Measurements from ENCODE around the gene SPEM1. TPM values are rescaled to one million over a fixed set of nuclear protein-coding genes. Genes with fewer than 3 reads are reported as not detected.

SPEM1 gene
- polyA plus RNA-seq, 1 donor (not counting 4 experiments of a cell fraction or from before 2014, with no cell fraction given) = not detected

DNA sequence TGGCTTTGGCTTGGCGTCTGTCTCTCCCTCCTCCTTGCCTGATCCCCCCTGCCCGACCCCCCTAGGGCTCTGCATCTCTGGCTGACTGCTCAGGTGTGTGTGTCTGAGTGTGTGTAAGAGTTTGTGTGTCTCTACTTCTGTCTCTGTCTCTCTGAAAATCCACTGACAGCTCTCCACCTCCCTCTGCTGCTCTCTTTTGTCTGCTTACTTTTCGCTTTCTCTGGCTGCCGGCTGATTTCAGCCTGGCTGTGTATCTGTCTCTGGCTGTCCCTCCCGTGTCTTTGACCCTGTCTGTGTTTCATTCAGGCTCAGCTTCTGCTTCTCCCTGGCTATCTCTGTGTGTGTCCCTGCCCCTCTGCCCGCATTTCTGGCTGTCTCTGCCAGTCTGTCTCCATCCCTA, 3.8 kb upstream of the SPEM1 start:
- H3K36me3 ChIP-seq (ENCODE audit: control insufficient read depth in 2 of 2, extremely low read depth in 1 of 2, insufficient read depth in 2 of 2, low read length in 2 of 2) = peaks cover 0 to 4% of the 10 kb centered on the region in 2 experiments
- H3K4me1 ChIP-seq (ENCODE audit: control insufficient read depth, extremely low read depth, insufficient read depth, low read length) = peaks cover 8% of the 10 kb centered on the region
- no peak overlapping the region for H2AFZ ChIP-seq (ENCODE audit: control insufficient read depth, low read length)
- no peak for TF ChIP-seq EZH2 (IDR thresholded peaks at IDR 0.05; ENCODE audit: low read length)
- TF ChIP-seq, protein P1, sequence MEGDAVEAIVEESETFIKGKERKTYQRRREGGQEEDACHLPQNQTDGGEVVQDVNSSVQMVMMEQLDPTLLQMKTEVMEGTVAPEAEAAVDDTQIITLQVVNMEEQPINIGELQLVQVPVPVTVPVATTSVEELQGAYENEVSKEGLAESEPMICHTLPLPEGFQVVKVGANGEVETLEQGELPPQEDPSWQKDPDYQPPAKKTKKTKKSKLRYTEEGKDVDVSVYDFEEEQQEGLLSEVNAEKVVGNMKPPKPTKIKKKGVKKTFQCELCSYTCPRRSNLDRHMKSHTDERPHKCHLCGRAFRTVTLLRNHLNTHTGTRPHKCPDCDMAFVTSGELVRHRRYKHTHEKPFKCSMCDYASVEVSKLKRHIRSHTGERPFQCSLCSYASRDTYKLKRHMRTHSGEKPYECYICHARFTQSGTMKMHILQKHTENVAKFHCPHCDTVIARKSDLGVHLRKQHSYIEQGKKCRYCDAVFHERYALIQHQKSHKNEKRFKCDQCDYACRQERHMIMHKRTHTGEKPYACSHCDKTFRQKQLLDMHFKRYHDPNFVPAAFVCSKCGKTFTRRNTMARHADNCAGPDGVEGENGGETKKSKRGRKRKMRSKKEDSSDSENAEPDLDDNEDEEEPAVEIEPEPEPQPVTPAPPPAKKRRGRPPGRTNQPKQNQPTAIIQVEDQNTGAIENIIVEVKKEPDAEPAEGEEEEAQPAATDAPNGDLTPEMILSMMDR (optimal IDR thresholded peaks at IDR 0.05 in 1 of 3, IDR thresholded peaks at IDR 0.05 in 1 of 3, conservative IDR thresholded peaks at IDR 0.05 in 1 of 3; ENCODE audit: extremely low read depth in 1 of 3, insufficient read depth in 2 of 3, low read length in 3 of 3) = peak in 2 of 3 experiments; percentile 15 to 22
- H3K9me1 ChIP-seq (ENCODE audit: control insufficient read depth, extremely low read depth, insufficient read depth, low read length) = no peaks in the 10 kb centered on the region
- no peak overlapping the region for H3K27ac ChIP-seq (ENCODE audit: control insufficient read depth, insufficient read depth, low read length)
- no peak for FAIRE-seq
- no peak overlapping the region for H3K4me3 ChIP-seq (ENCODE audit: control insufficient read depth in 2 of 3, extremely low read depth in 1 of 3, insufficient read depth in 2 of 3, low read depth in 1 of 3, low read length in 3 of 3)
- H4K20me1 ChIP-seq (ENCODE audit: control insufficient read depth, extremely low read depth, insufficient read depth, low read length) = no peaks in the 10 kb centered on the region
- DNase-seq (ENCODE audit: low read depth, low spot score) = no peak
- H3K9ac ChIP-seq (ENCODE audit: control insufficient read depth, extremely low read depth, insufficient read depth, low read length) = no peak overlapping the region
- no peaks in the 10 kb centered on the region for H3K79me2 ChIP-seq (ENCODE audit: control insufficient read depth, insufficient read depth, low read length)
- no peaks in the 10 kb centered on the region for H3K9me3 ChIP-seq (ENCODE audit: control insufficient read depth, low read depth, low read length)
- H3K4me2 ChIP-seq (ENCODE audit: control insufficient read depth, extremely low read depth, insufficient read depth, low read depth, low read length) = no peak overlapping the region
- no peaks in the 10 kb centered on the region for H3K27me3 ChIP-seq (ENCODE audit: control insufficient read depth, extremely low read depth, insufficient read depth, low read length)
- dilution Hi-C loops (cut with MboI; ENCODE audit: extremely low pct_ligation_motif_present, low sequenced_read_pairs) = no loop called here

DNA sequence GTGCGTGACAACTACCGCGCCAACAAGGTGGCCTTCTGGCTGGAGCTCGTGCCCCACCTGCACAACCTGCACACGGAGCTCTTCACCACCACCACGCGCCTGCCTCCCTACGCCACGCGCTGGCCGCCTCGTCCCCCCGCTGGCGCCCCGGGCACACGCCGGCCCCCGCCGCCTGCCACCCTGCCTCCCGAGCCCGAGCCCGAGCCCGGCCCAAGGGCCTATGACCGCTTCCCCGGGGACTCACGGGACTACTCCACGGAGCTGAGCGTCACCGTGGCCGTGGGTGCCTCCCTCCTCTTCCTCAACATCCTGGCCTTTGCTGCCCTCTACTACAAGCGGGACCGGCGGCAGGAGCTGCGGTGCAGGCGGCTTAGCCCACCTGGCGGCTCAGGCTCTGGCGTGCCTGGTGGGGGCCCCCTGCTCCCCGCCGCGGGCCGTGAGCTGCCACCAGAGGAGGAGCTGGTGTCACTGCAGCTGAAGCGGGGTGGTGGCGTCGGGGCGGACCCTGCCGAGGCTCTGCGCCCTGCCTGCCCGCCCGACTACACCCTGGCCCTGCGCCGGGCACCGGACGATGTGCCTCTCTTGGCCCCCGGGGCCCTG, 3.0 kb upstream of the SPEM1 start:
- dilution Hi-C loops (cut with MboI; ENCODE audit: extremely low pct_ligation_motif_present, low sequenced_read_pairs) = no loop called here
- no peaks in the 10 kb centered on the region for H3K9me1 ChIP-seq (ENCODE audit: control insufficient read depth, extremely low read depth, insufficient read depth, low read length)
- H3K4me3 ChIP-seq (ENCODE audit: control insufficient read depth in 2 of 3, extremely low read depth in 1 of 3, insufficient read depth in 2 of 3, low read depth in 1 of 3, low read length in 3 of 3) = no peak overlapping the region
- H3K9ac ChIP-seq (ENCODE audit: control insufficient read depth, extremely low read depth, insufficient read depth, low read length) = no peak overlapping the region
- no peaks in the 10 kb centered on the region for H3K27me3 ChIP-seq (ENCODE audit: control insufficient read depth, extremely low read depth, insufficient read depth, low read length)
- no peaks in the 10 kb centered on the region for H3K79me2 ChIP-seq (ENCODE audit: control insufficient read depth, insufficient read depth, low read length)
- no peak for DNase-seq (ENCODE audit: low read depth, low spot score)
- no peaks in the 10 kb centered on the region for H3K9me3 ChIP-seq (ENCODE audit: control insufficient read depth, low read depth, low read length)
- no peak overlapping the region for H3K27ac ChIP-seq (ENCODE audit: control insufficient read depth, insufficient read depth, low read length)
- FAIRE-seq = no peak
- H4K20me1 ChIP-seq (ENCODE audit: control insufficient read depth, extremely low read depth, insufficient read depth, low read length) = no peaks in the 10 kb centered on the region
- no peak overlapping the region for H3K4me2 ChIP-seq (ENCODE audit: control insufficient read depth, extremely low read depth, insufficient read depth, low read depth, low read length)
- TF ChIP-seq, protein P1 (optimal IDR thresholded peaks at IDR 0.05 in 1 of 3, IDR thresholded peaks at IDR 0.05 in 1 of 3, conservative IDR thresholded peaks at IDR 0.05 in 1 of 3; ENCODE audit: extremely low read depth in 1 of 3, insufficient read depth in 2 of 3, low read length in 3 of 3) = no peak
- TF ChIP-seq EZH2 (IDR thresholded peaks at IDR 0.05; ENCODE audit: low read length) = no peak
- H3K36me3 ChIP-seq (ENCODE audit: control insufficient read depth in 2 of 2, extremely low read depth in 1 of 2, insufficient read depth in 2 of 2, low read length in 2 of 2) = peaks cover 0 to 4% of the 10 kb centered on the region in 2 experiments
- H2AFZ ChIP-seq (ENCODE audit: control insufficient read depth, low read length) = no peak overlapping the region
- peaks cover 8% of the 10 kb centered on the region for H3K4me1 ChIP-seq (ENCODE audit: control insufficient read depth, extremely low read depth, insufficient read depth, low read length)

Data from keratinocyte (primary cell).